H1 (cell line): ENCODE measurements around the gene KIAA0586.
"Not testable (repeated sequence)": the region's sequence is repeated elsewhere in the genome, so short reads cannot be mapped to it uniquely, and the experiment has no call there.

Experiments
- BACH1 ChIP-seq: IDR thresholded peaks from 2 replicates; pipeline ENCODE4 v1.6.1; 2012; ENCODE audit warnings: low read length, improper control_type of control experiment
- CHD7 ChIP-seq: fragments of 300-600 bp; sonication (generic); IDR thresholded peaks from 2 replicates; pipeline ENCODE4 v1.7.1; 2012; ENCODE audit warnings: low read length, moderate library complexity, mild to moderate bottlenecking, inconsistent platforms; ENCODE audit not compliant: insufficient replicate concordance
- CREB1 ChIP-seq: IDR thresholded peaks from 2 replicates; pipeline ENCODE4 v1.6.1; 2012; ENCODE audit warnings: inconsistent platforms
- CTCF ChIP-seq, 3 experiments: IDR thresholded peaks; 1 replicate in 2 of 3; 2 replicates in 1 of 3; pipeline versions ENCODE4 v1.5.1 to v1.6.1; 2011; ENCODE audit warnings: low read length in 3 of 3, mild to moderate bottlenecking in 3 of 3, inconsistent platforms in 2 of 3, low read depth in 1 of 3, moderate library complexity in 1 of 3; ENCODE audit not compliant: insufficient read depth in 1 of 3; ENCODE audit errors: control extremely low read depth in 1 of 3
- EP300 ChIP-seq, 2 experiments: IDR thresholded peaks; 1 replicate in 1 of 2; 2 replicates in 1 of 2; pipeline ENCODE4 v1.6.1; 2011 to 2012; ENCODE audit warnings: low read depth in 2 of 2, low read length in 2 of 2, mild to moderate bottlenecking in 2 of 2, borderline replicate concordance in 1 of 2, inconsistent platforms in 1 of 2, moderate library complexity in 1 of 2
- EZH2 ChIP-seq: fragments of 200-600 bp; sonication (generic); IDR thresholded peaks from 2 replicates; pipeline ENCODE4 v1.7.1; 2012; ENCODE audit warnings: low read depth, mild to moderate bottlenecking, moderate library complexity, low read length, inconsistent platforms; ENCODE audit not compliant: severe bottlenecking
- RFX5 ChIP-seq: IDR thresholded peaks from 2 replicates; pipeline ENCODE4 v1.6.1; 2011; ENCODE audit warnings: low read depth, low read length, improper control_type of control experiment, borderline replicate concordance
- SIN3A ChIP-seq, 2 experiments: IDR thresholded peaks in 1 of 2; conservative IDR thresholded peaks in 1 of 2; 2 replicates each; pipeline ENCODE4 v1.6.1; 2011 to 2012; ENCODE audit warnings: low read length in 2 of 2, improper control_type of control experiment in 1 of 2, low read depth in 1 of 2, mild to moderate bottlenecking in 1 of 2
- TAF1 ChIP-seq: IDR thresholded peaks from 2 replicates; pipeline ENCODE4 v1.6.1; 2011; ENCODE audit warnings: mild to moderate bottlenecking, low read depth, low read length

- not testable (repeated sequence) for TF ChIP-seq CTCF (IDR thresholded peaks at IDR 0.05; ENCODE audit: control extremely low read depth in 1 of 3, insufficient read depth in 1 of 3, low read depth in 1 of 3, low read length in 3 of 3); CREB1; EP300 (IDR thresholded peaks at IDR 0.05; ENCODE audit: borderline replicate concordance in 1 of 2, low read depth in 2 of 2, low read length in 2 of 2); TAF1; SIN3A (conservative IDR thresholded peaks at IDR 0.05 in 1 of 2, IDR thresholded peaks at IDR 0.05 in 1 of 2; ENCODE audit: low read depth in 1 of 2, low read length in 2 of 2); RFX5; EZH2; CHD7; BACH1
Observed at GRCh38 chr14:58478329-58478728, 50.8 kb downstream of the KIAA0586 start.
